Measurements from ENCODE around the gene SULF2.

The SULF2 gene

GRCh38 chr20:47663354-47664067 lies 121.8 kb downstream of the SULF2 start:
- Histone ChIP-seq H3K9ac (ENCODE audit: low read depth, low read length) (no peak overlapping the region), H3K4me3 (ENCODE audit: low read depth, low read length) (no peak overlapping the region), H3K4me1 (ENCODE audit: control insufficient read depth, insufficient read depth, low read length) (peaks cover 4% of the 10 kb centered on the region), H3K27me3 (ENCODE audit: control insufficient read depth, insufficient read depth, low read length) (no peaks in the 10 kb centered on the region), H3K27ac (ENCODE audit: low read depth, low read length) (no peak overlapping the region), H3K9me3 (ENCODE audit: control insufficient read depth, insufficient read depth, low read length) (no peaks in the 10 kb centered on the region), H3K36me3 (ENCODE audit: control insufficient read depth, insufficient read depth, low read length) (peaks cover 31% of the 10 kb centered on the region; the same call in 1 of the 2 replicates)

GRCh38 chr20:47662483-47663353 lies 122.6 kb downstream of the SULF2 start:
- no peaks in the 10 kb centered on the region for H3K27me3 ChIP-seq (ENCODE audit: control insufficient read depth, insufficient read depth, low read length)
- H3K9me3 ChIP-seq (ENCODE audit: control insufficient read depth, insufficient read depth, low read length), result no peaks in the 10 kb centered on the region
- H3K27ac ChIP-seq (ENCODE audit: low read depth, low read length), result no peak overlapping the region
- no peak overlapping the region for H3K4me3 ChIP-seq (ENCODE audit: low read depth, low read length)
- H3K36me3 ChIP-seq (ENCODE audit: control insufficient read depth, insufficient read depth, low read length), result peaks cover 31% of the 10 kb centered on the region; the same call in 1 of the 2 replicates
- peaks cover 4% of the 10 kb centered on the region for H3K4me1 ChIP-seq (ENCODE audit: control insufficient read depth, insufficient read depth, low read length)
- no peak overlapping the region for H3K9ac ChIP-seq (ENCODE audit: low read depth, low read length)

GRCh38 chr20:47661714-47662113 lies 123.6 kb downstream of the SULF2 start:
- H3K36me3 ChIP-seq (ENCODE audit: control insufficient read depth, insufficient read depth, low read length), result peaks cover 35% of the 10 kb centered on the region; the same call in 1 of the 2 replicates
- H3K4me1 ChIP-seq (ENCODE audit: control insufficient read depth, insufficient read depth, low read length), result peaks cover 4% of the 10 kb centered on the region
- no peaks in the 10 kb centered on the region for H3K27me3 ChIP-seq (ENCODE audit: control insufficient read depth, insufficient read depth, low read length)
- H3K9me3 ChIP-seq (ENCODE audit: control insufficient read depth, insufficient read depth, low read length), result no peaks in the 10 kb centered on the region
- no peak overlapping the region for H3K27ac ChIP-seq (ENCODE audit: low read depth, low read length)
- no peak overlapping the region for H3K4me3 ChIP-seq (ENCODE audit: low read depth, low read length)
- no peak overlapping the region for H3K9ac ChIP-seq (ENCODE audit: low read depth, low read length)

- Histone ChIP-seq H3K4me3 (ENCODE audit: low read depth, low read length) (no peak overlapping the region), H3K36me3 (ENCODE audit: control insufficient read depth, insufficient read depth, low read length) (peaks cover 41% of the 10 kb centered on the region; the same call in 1 of the 2 replicates), H3K27me3 (ENCODE audit: control insufficient read depth, insufficient read depth, low read length) (no peaks in the 10 kb centered on the region)
Measured at GRCh38 chr20:47660983-47661700, 124.1 kb downstream of the SULF2 start.

GRCh38 chr20:47660602-47660905 lies 124.7 kb downstream of the SULF2 start:
- Histone ChIP-seq H3K9me3 (ENCODE audit: control insufficient read depth, insufficient read depth, low read length) (no peaks in the 10 kb centered on the region), H3K9ac (ENCODE audit: low read depth, low read length) (no peak overlapping the region), H3K4me3 (ENCODE audit: low read depth, low read length) (no peak overlapping the region), H3K27me3 (ENCODE audit: control insufficient read depth, insufficient read depth, low read length) (no peaks in the 10 kb centered on the region), H3K36me3 (ENCODE audit: control insufficient read depth, insufficient read depth, low read length) (peaks cover 41% of the 10 kb centered on the region; the same call in 1 of the 2 replicates), H3K27ac (ENCODE audit: low read depth, low read length) (no peak overlapping the region), H3K4me1 (ENCODE audit: control insufficient read depth, insufficient read depth, low read length) (peaks cover 4% of the 10 kb centered on the region)

More at GRCh38 chr20:47660983-47661700, 124.1 kb downstream of the SULF2 start:
- Histone ChIP-seq H3K9ac (ENCODE audit: low read depth, low read length) (no peak overlapping the region), H3K9me3 (ENCODE audit: control insufficient read depth, insufficient read depth, low read length) (no peaks in the 10 kb centered on the region), H3K4me1 (ENCODE audit: control insufficient read depth, insufficient read depth, low read length) (peaks cover 4% of the 10 kb centered on the region), H3K27ac (ENCODE audit: low read depth, low read length) (no peak overlapping the region)

- no peaks in the 10 kb centered on the region for H3K9me3 ChIP-seq (ENCODE audit: control insufficient read depth, insufficient read depth, low read length)
- peaks cover 5% of the 10 kb centered on the region for H3K4me1 ChIP-seq (ENCODE audit: control insufficient read depth, insufficient read depth, low read length)
- H3K36me3 ChIP-seq (ENCODE audit: control insufficient read depth, insufficient read depth, low read length), result peaks cover 46% of the 10 kb centered on the region; the same call in 1 of the 2 replicates
- no peak overlapping the region for H3K27ac ChIP-seq (ENCODE audit: low read depth, low read length)
- no peak overlapping the region for H3K9ac ChIP-seq (ENCODE audit: low read depth, low read length)
- no peak overlapping the region for H3K4me3 ChIP-seq (ENCODE audit: low read depth, low read length)
- no peaks in the 10 kb centered on the region for H3K27me3 ChIP-seq (ENCODE audit: control insufficient read depth, insufficient read depth, low read length)
Measured at GRCh38 chr20:47659904-47660601, 125.2 kb downstream of the SULF2 start.

- no peak overlapping the region for H3K27ac ChIP-seq (ENCODE audit: low read depth, low read length)
- H3K4me3 ChIP-seq (ENCODE audit: low read depth, low read length), result no peak overlapping the region
- peaks cover 18% of the 10 kb centered on the region for H3K4me1 ChIP-seq (ENCODE audit: control insufficient read depth, insufficient read depth, low read length)
- no peak overlapping the region for H3K9ac ChIP-seq (ENCODE audit: low read depth, low read length)
- H3K27me3 ChIP-seq (ENCODE audit: control insufficient read depth, insufficient read depth, low read length), result no peaks in the 10 kb centered on the region
- peaks cover 59% of the 10 kb centered on the region for H3K36me3 ChIP-seq (ENCODE audit: control insufficient read depth, insufficient read depth, low read length)
- H3K9me3 ChIP-seq (ENCODE audit: control insufficient read depth, insufficient read depth, low read length), result no peaks in the 10 kb centered on the region
Measured at GRCh38 chr20:47656318-47656717, 129.0 kb downstream of the SULF2 start.

GRCh38 chr20:47655635-47656034 lies 129.6 kb downstream of the SULF2 start:
- Histone ChIP-seq H3K4me3 (ENCODE audit: low read depth, low read length) (no peak overlapping the region), H3K9me3 (ENCODE audit: control insufficient read depth, insufficient read depth, low read length) (no peaks in the 10 kb centered on the region), H3K4me1 (ENCODE audit: control insufficient read depth, insufficient read depth, low read length) (peaks cover 18% of the 10 kb centered on the region), H3K36me3 (ENCODE audit: control insufficient read depth, insufficient read depth, low read length) (peaks cover 59% of the 10 kb centered on the region), H3K27ac (ENCODE audit: low read depth, low read length) (no peak overlapping the region), H3K9ac (ENCODE audit: low read depth, low read length) (no peak overlapping the region), H3K27me3 (ENCODE audit: control insufficient read depth, insufficient read depth, low read length) (no peaks in the 10 kb centered on the region)

GRCh38 chr20:47654370-47654769 lies 130.9 kb downstream of the SULF2 start:
- H3K4me1 ChIP-seq (ENCODE audit: control insufficient read depth, insufficient read depth, low read length), result peaks cover 27% of the 10 kb centered on the region
- peaks cover 53% of the 10 kb centered on the region for H3K36me3 ChIP-seq (ENCODE audit: control insufficient read depth, insufficient read depth, low read length)
- no peak overlapping the region for H3K9ac ChIP-seq (ENCODE audit: low read depth, low read length)
- H3K4me3 ChIP-seq (ENCODE audit: low read depth, low read length), result no peak overlapping the region; the same call in 1 of the 2 replicates
- H3K27me3 ChIP-seq (ENCODE audit: control insufficient read depth, insufficient read depth, low read length), result no peaks in the 10 kb centered on the region
- H3K9me3 ChIP-seq (ENCODE audit: control insufficient read depth, insufficient read depth, low read length), result no peaks in the 10 kb centered on the region
- no peak overlapping the region for H3K27ac ChIP-seq (ENCODE audit: low read depth, low read length)

- H3K36me3 ChIP-seq (ENCODE audit: control insufficient read depth, insufficient read depth, low read length), result peaks cover 48% of the 10 kb centered on the region
- H3K27ac ChIP-seq (ENCODE audit: low read depth, low read length), result peak overlapping the region; percentile 33
Measured at GRCh38 chr20:47653869-47654268, 131.4 kb downstream of the SULF2 start.

More at GRCh38 chr20:47653869-47654268, 131.4 kb downstream of the SULF2 start:
- Histone ChIP-seq H3K27me3 (ENCODE audit: control insufficient read depth, insufficient read depth, low read length) (no peaks in the 10 kb centered on the region), H3K4me3 (ENCODE audit: low read depth, low read length) (no peak overlapping the region; the same call in 1 of the 2 replicates), H3K9me3 (ENCODE audit: control insufficient read depth, insufficient read depth, low read length) (no peaks in the 10 kb centered on the region), H3K9ac (ENCODE audit: low read depth, low read length) (no peak overlapping the region), H3K4me1 (ENCODE audit: control insufficient read depth, insufficient read depth, low read length) (peaks cover 32% of the 10 kb centered on the region)

Measured in HUES48 (cell line).